Heart left ventricle (tissue), 13 donors: ENCODE measurements around the gene TSACC.

Experiments used
- CTCF ChIP-seq, 12 donors: fragments of 200-600 bp; sonication (generic) in 4 of 12; IDR thresholded peaks; one replicate each; pipeline versions ENCODE4 v1.5.0 to v1.8.0; 2018 to 2022; ENCODE audit warnings: antibody characterized with exemption in 12 of 12, mild to moderate bottlenecking in 5 of 12
- POLR2A ChIP-seq, 2 donors: fragments of 450-650 bp; IDR thresholded peaks; one replicate each; pipeline ENCODE4 v1.6.1; 2017; ENCODE audit warnings: antibody characterized with exemption in 2 of 2, mild to moderate bottlenecking in 2 of 2, moderate library complexity in 2 of 2
- donor health status: ischemic (EF 13 %, LVEDD 7.1; RV severe dilation, severe dysfunction).
- donor health status: DM: no; HTN: yes; CAD: no.
- donor health status: DM: no; HTN: no; CAD: no.
- donor health status: ischemic (EF 25% LVEDD 6.9; RV normal size, moderate dysfunction).
- donor health status: ischemic (EF 25% LVEDD 5.7; RV mildly dilated, moderate dysfunction).
- donor health status: ischemic (EF 35%, LVEDD 5.7; RV mildly dilated, moderate dysfunction).
- donor health status: nonischemic (EF 11% LVEDD 7.7; RV severe dilation, severe dysfunction).
- donor health status: DM: yes; HTN: yes; CAD: no.
- donor health status: PGD.
- donor health status: ischemic (EF 29% LVEDD 5.4; RV normal size, mild dysfunction).
- donor health status: nonischemic (EF 23%, LVEDD 6.1; RV moderate dilation, normal function).

- no peak for TF ChIP-seq POLR2A (IDR thresholded peaks at IDR 0.05)
- no peak for TF ChIP-seq CTCF (IDR thresholded peaks at IDR 0.05)
These were observed 45.7 kb downstream of the TSACC start for GRCh38 chr1:156384007-156384406.
